ENCODE measurements around the gene DNASE2. TPM values are rescaled to one million over a fixed set of nuclear protein-coding genes. Genes with fewer than 3 reads are reported as not detected.

Gene DNASE2
- total and polyA plus RNA-seq, 11 donors, result 11.7 to 41.1 (median 23.3) TPM

GRCh38 chr19:12864143-12864542 is 17.1 kb downstream of the DNASE2 start:
- H3K27me3 ChIP-seq, result peaks cover 0 to 22% (median 6%) of the 10 kb centered on the region in 9 donors
- DNase-seq (no peak), ATAC-seq (no peak)
- no peak overlapping the region for H3K4me3 ChIP-seq
- TF ChIP-seq POLR2A (IDR thresholded peaks at IDR 0.05), result no peak
- no peak for TF ChIP-seq CTCF (IDR thresholded peaks at IDR 0.05)
- intact Hi-C loops (cut with DNase I), result no loop called here
- 91 to 94% (median 92%) methylated on average over 3 to 4 of the region's 4 CpGs for WGBS, 4 donors
- peaks cover 0 to 9% (median 4%) of the 10 kb centered on the region in 12 donors for H3K4me1 ChIP-seq
- no peak overlapping the region for H3K27ac ChIP-seq
- no peaks in the 10 kb centered on the region for H3K36me3 ChIP-seq
- no peaks in the 10 kb centered on the region for H3K9me3 ChIP-seq

GRCh38 chr19:12859546-12859945 is 21.7 kb downstream of the DNASE2 start:
- no peaks in the 10 kb centered on the region for H3K4me1 ChIP-seq
- no peak overlapping the region for H3K27ac ChIP-seq
- TF ChIP-seq CTCF (IDR thresholded peaks at IDR 0.05) (no peak), POLR2A (IDR thresholded peaks at IDR 0.05) (no peak)
- no peaks in the 10 kb centered on the region for H3K36me3 ChIP-seq
- DNase-seq, result no peak
- intact Hi-C loops (cut with DNase I), result no loop called here
- H3K9me3 ChIP-seq, result peaks cover 0 to 21% (median 2%) of the 10 kb centered on the region in 12 donors
- 63 to 70% (median 66%) methylated on average over 7 of the region's 7 CpGs for WGBS, 4 donors
- peaks cover 0 to 2% (median 0%) of the 10 kb centered on the region in 9 donors for H3K27me3 ChIP-seq
- ATAC-seq, result no peak
- H3K4me3 ChIP-seq, result no peak overlapping the region

- Histone ChIP-seq H3K27me3 (no peaks in the 10 kb centered on the region), H3K4me1 (no peaks in the 10 kb centered on the region), H3K9me3 (peaks cover 0 to 21% (median 2%) of the 10 kb centered on the region in 12 donors), H3K36me3 (no peaks in the 10 kb centered on the region), H3K4me3 (no peak overlapping the region), H3K27ac (no peak overlapping the region)
- intact Hi-C loops (cut with DNase I), result no loop called here
- TF ChIP-seq POLR2A (IDR thresholded peaks at IDR 0.05) (no peak), CTCF (IDR thresholded peaks at IDR 0.05) (no peak)
- DNase-seq (no peak), ATAC-seq (no peak)
- WGBS, 4 donors, result 93 to 96% (median 93%) methylated on average over 34 to 35 of the region's 35 CpGs
These were observed 23.0 kb downstream of the DNASE2 start for GRCh38 chr19:12858041-12858928.

GRCh38 chr19:12856653-12857052 is 24.6 kb downstream of the DNASE2 start:
- Histone ChIP-seq H3K27me3 (no peaks in the 10 kb centered on the region), H3K36me3 (no peaks in the 10 kb centered on the region), H3K9me3 (peaks cover 0 to 21% (median 2%) of the 10 kb centered on the region in 12 donors), H3K27ac (no peak overlapping the region), H3K4me3 (no peak overlapping the region), H3K4me1 (no peaks in the 10 kb centered on the region)
- DNase-seq (no peak), ATAC-seq (no peak)
- TF ChIP-seq POLR2A (IDR thresholded peaks at IDR 0.05) (no peak), CTCF (IDR thresholded peaks at IDR 0.05) (no peak)
- 76 to 83% (median 78%) methylated on average over 1 of the region's 1 CpG for WGBS, 4 donors
- intact Hi-C loops (cut with DNase I), result no loop called here

Measured in heart left ventricle (tissue), 16 donors.